ENCODE measurements around the gene AOPEP.

AOPEP gene

GRCh38 chr9:94912700-94913249, 186.3 kb downstream of the AOPEP start:
- Histone ChIP-seq H3K36me3 (ENCODE audit: insufficient read depth, low read length) (no peaks in the 10 kb centered on the region), H3K9ac (ENCODE audit: low read depth, low read length) (no peak overlapping the region), H3K9me3 (ENCODE audit: insufficient read depth, low read depth, low read length) (no peaks in the 10 kb centered on the region), H3K27me3 (ENCODE audit: insufficient read depth, low read length) (no peaks in the 10 kb centered on the region), H3K4me1 (ENCODE audit: insufficient read depth, low read length) (peaks cover 58% of the 10 kb centered on the region), H3K27ac (ENCODE audit: low read depth, low read length) (peak overlapping the region; percentile 9; the same call in 1 of the 2 replicates), H3K4me3 (ENCODE audit: low read length) (no peak overlapping the region)
- 81% methylated on average over 8 of the region's 8 CpGs for WGBS

GRCh38 chr9:94913550-94913949, 187.1 kb downstream of the AOPEP start:
- Histone ChIP-seq H3K27me3 (ENCODE audit: insufficient read depth, low read length) (no peaks in the 10 kb centered on the region), H3K36me3 (ENCODE audit: insufficient read depth, low read length) (no peaks in the 10 kb centered on the region), H3K9ac (ENCODE audit: low read depth, low read length) (no peak overlapping the region), H3K9me3 (ENCODE audit: insufficient read depth, low read depth, low read length) (no peaks in the 10 kb centered on the region), H3K4me3 (ENCODE audit: low read length) (0 out of 2 replicates have a peak overlapping the region, but pooled peaks have one; percentile 9), H3K27ac (ENCODE audit: low read depth, low read length) (peak overlapping the region; percentile 9), H3K4me1 (ENCODE audit: insufficient read depth, low read length) (peaks cover 50% of the 10 kb centered on the region)
- WGBS: 54% methylated on average over 4 of the region's 4 CpGs

- 87% methylated on average over 16 of the region's 17 CpGs for WGBS
Observed at GRCh38 chr9:94915476-94916450, 189.3 kb downstream of the AOPEP start.

GRCh38 chr9:94916956-94917355, 190.5 kb downstream of the AOPEP start:
- H3K9ac ChIP-seq (ENCODE audit: low read depth, low read length): no peak overlapping the region
- H3K9me3 ChIP-seq (ENCODE audit: insufficient read depth, low read depth, low read length): no peaks in the 10 kb centered on the region
- H3K36me3 ChIP-seq (ENCODE audit: insufficient read depth, low read length): no peaks in the 10 kb centered on the region
- peaks cover 59% of the 10 kb centered on the region for H3K4me1 ChIP-seq (ENCODE audit: insufficient read depth, low read length)
- no peaks in the 10 kb centered on the region for H3K27me3 ChIP-seq (ENCODE audit: insufficient read depth, low read length)
- no peak overlapping the region for H3K27ac ChIP-seq (ENCODE audit: low read depth, low read length)
- H3K4me3 ChIP-seq (ENCODE audit: low read length): no peak overlapping the region
- WGBS: 82% methylated on average over 6 of the region's 6 CpGs

More at GRCh38 chr9:94915476-94916450, 189.3 kb downstream of the AOPEP start:
- Histone ChIP-seq H3K4me3 (ENCODE audit: low read length) (no peak overlapping the region), H3K27me3 (ENCODE audit: insufficient read depth, low read length) (no peaks in the 10 kb centered on the region), H3K9me3 (ENCODE audit: insufficient read depth, low read depth, low read length) (no peaks in the 10 kb centered on the region), H3K36me3 (ENCODE audit: insufficient read depth, low read length) (no peaks in the 10 kb centered on the region), H3K9ac (ENCODE audit: low read depth, low read length) (no peak overlapping the region), H3K4me1 (ENCODE audit: insufficient read depth, low read length) (peaks cover 49% of the 10 kb centered on the region), H3K27ac (ENCODE audit: low read depth, low read length) (no peak overlapping the region)

GRCh38 chr9:94918038-94918753, 191.7 kb downstream of the AOPEP start:
- no peak overlapping the region for H3K4me3 ChIP-seq (ENCODE audit: low read length)
- H3K36me3 ChIP-seq (ENCODE audit: insufficient read depth, low read length): no peaks in the 10 kb centered on the region
- H3K4me1 ChIP-seq (ENCODE audit: insufficient read depth, low read length): peaks cover 54% of the 10 kb centered on the region
- no peaks in the 10 kb centered on the region for H3K9me3 ChIP-seq (ENCODE audit: insufficient read depth, low read depth, low read length)
- no peaks in the 10 kb centered on the region for H3K27me3 ChIP-seq (ENCODE audit: insufficient read depth, low read length)
- no peak overlapping the region for H3K27ac ChIP-seq (ENCODE audit: low read depth, low read length)
- no peak overlapping the region for H3K9ac ChIP-seq (ENCODE audit: low read depth, low read length)
- WGBS: 91% methylated on average over 5 of the region's 5 CpGs

- Histone ChIP-seq H3K36me3 (ENCODE audit: insufficient read depth, low read length) (0 out of 2 replicates have a peak, but pooled peaks cover 3% of the 10 kb centered on the region), H3K4me1 (ENCODE audit: insufficient read depth, low read length) (peaks cover 40% of the 10 kb centered on the region), H3K4me3 (ENCODE audit: low read length) (no peak overlapping the region), H3K9me3 (ENCODE audit: insufficient read depth, low read depth, low read length) (no peaks in the 10 kb centered on the region), H3K27ac (ENCODE audit: low read depth, low read length) (no peak overlapping the region), H3K9ac (ENCODE audit: low read depth, low read length) (no peak overlapping the region), H3K27me3 (ENCODE audit: insufficient read depth, low read length) (no peaks in the 10 kb centered on the region)
- WGBS: 84% methylated on average over 17 of the region's 17 CpGs
Observed at GRCh38 chr9:94919376-94920098, 193.0 kb downstream of the AOPEP start.

- H3K36me3 ChIP-seq (ENCODE audit: insufficient read depth, low read length): 0 out of 2 replicates have a peak, but pooled peaks cover 3% of the 10 kb centered on the region
- H3K27ac ChIP-seq (ENCODE audit: low read depth, low read length): peak overlapping the region; percentile 52; the same call in 1 of the 2 replicates
- H3K27me3 ChIP-seq (ENCODE audit: insufficient read depth, low read length): no peaks in the 10 kb centered on the region
- H3K9me3 ChIP-seq (ENCODE audit: insufficient read depth, low read depth, low read length): no peaks in the 10 kb centered on the region
- no peak overlapping the region for H3K4me3 ChIP-seq (ENCODE audit: low read length)
- WGBS: 76% methylated on average over 11 of the region's 12 CpGs
- no peak overlapping the region for H3K9ac ChIP-seq (ENCODE audit: low read depth, low read length)
- peaks cover 34% of the 10 kb centered on the region for H3K4me1 ChIP-seq (ENCODE audit: insufficient read depth, low read length)
Observed at GRCh38 chr9:94920420-94921091, 194.1 kb downstream of the AOPEP start.

- Histone ChIP-seq H3K27me3 (ENCODE audit: insufficient read depth, low read length) (no peaks in the 10 kb centered on the region), H3K4me1 (ENCODE audit: insufficient read depth, low read length) (peaks cover 29% of the 10 kb centered on the region), H3K9me3 (ENCODE audit: insufficient read depth, low read depth, low read length) (no peaks in the 10 kb centered on the region), H3K36me3 (ENCODE audit: insufficient read depth, low read length) (0 out of 2 replicates have a peak, but pooled peaks cover 3% of the 10 kb centered on the region), H3K27ac (ENCODE audit: low read depth, low read length) (peak overlapping the region; percentile 29; the same call in 1 of the 2 replicates), H3K4me3 (ENCODE audit: low read length) (no peak overlapping the region), H3K9ac (ENCODE audit: low read depth, low read length) (peak overlapping the region; percentile 52; the same call in 1 of the 2 replicates)
- WGBS: 61% methylated on average over 8 of the region's 8 CpGs
Observed at GRCh38 chr9:94921092-94921471, 194.6 kb downstream of the AOPEP start.

- H3K4me3 ChIP-seq (ENCODE audit: low read length): no peak overlapping the region
- 0 out of 2 replicates have a peak, but pooled peaks cover 3% of the 10 kb centered on the region for H3K36me3 ChIP-seq (ENCODE audit: insufficient read depth, low read length)
- H3K27me3 ChIP-seq (ENCODE audit: insufficient read depth, low read length): no peaks in the 10 kb centered on the region
- WGBS: 84% methylated on average over 11 of the region's 11 CpGs
- peak overlapping the region; percentile 52; the same call in 1 of the 2 replicates for H3K9ac ChIP-seq (ENCODE audit: low read depth, low read length)
- H3K4me1 ChIP-seq (ENCODE audit: insufficient read depth, low read length): peaks cover 29% of the 10 kb centered on the region
- no peaks in the 10 kb centered on the region for H3K9me3 ChIP-seq (ENCODE audit: insufficient read depth, low read depth, low read length)
- peak overlapping the region; percentile 25; the same call in 1 of the 2 replicates for H3K27ac ChIP-seq (ENCODE audit: low read depth, low read length)
Observed at GRCh38 chr9:94921656-94922055, 195.2 kb downstream of the AOPEP start.

- peaks cover 24% of the 10 kb centered on the region for H3K4me1 ChIP-seq (ENCODE audit: insufficient read depth, low read length)
- no peak overlapping the region for H3K4me3 ChIP-seq (ENCODE audit: low read length)
- H3K27me3 ChIP-seq (ENCODE audit: insufficient read depth, low read length): no peaks in the 10 kb centered on the region
- H3K9ac ChIP-seq (ENCODE audit: low read depth, low read length): peak overlapping the region; percentile 52; the same call in 1 of the 2 replicates
- WGBS: 74% methylated on average over 10 of the region's 10 CpGs
- H3K36me3 ChIP-seq (ENCODE audit: insufficient read depth, low read length): 0 out of 2 replicates have a peak, but pooled peaks cover 3% of the 10 kb centered on the region
- H3K9me3 ChIP-seq (ENCODE audit: insufficient read depth, low read depth, low read length): no peaks in the 10 kb centered on the region
- peak overlapping the region; percentile 25; the same call in 1 of the 2 replicates for H3K27ac ChIP-seq (ENCODE audit: low read depth, low read length)
Observed at GRCh38 chr9:94922098-94922607, 195.7 kb downstream of the AOPEP start.
